ENCODE measurements around the gene PTPRD.

DNA sequence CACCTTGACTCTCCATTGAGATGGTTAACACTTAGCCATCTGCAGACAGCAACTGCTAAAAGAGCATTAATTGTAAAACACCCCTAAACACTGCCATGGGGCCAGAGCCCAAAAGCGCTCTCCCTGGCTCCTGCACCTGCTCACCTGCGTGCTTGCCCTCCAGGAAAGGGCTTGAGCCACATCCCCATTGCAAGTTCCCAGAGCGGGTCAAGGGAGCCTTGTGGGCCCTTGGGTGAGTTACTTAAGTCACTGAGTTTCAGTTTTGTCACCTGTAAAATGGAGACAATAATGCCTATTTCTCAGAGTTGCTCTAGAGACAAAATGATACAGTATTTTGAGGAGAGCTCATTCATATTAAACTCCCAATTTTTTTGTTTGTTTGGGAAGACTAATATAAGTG lies 967.8 kb downstream of the PTPRD start:
- TF ChIP-seq MYNN (tag by site-specific recombination; IDR thresholded peaks at IDR 0.05; ENCODE audit: borderline replicate concordance): no peak
- TF ChIP-seq, protein P1, sequence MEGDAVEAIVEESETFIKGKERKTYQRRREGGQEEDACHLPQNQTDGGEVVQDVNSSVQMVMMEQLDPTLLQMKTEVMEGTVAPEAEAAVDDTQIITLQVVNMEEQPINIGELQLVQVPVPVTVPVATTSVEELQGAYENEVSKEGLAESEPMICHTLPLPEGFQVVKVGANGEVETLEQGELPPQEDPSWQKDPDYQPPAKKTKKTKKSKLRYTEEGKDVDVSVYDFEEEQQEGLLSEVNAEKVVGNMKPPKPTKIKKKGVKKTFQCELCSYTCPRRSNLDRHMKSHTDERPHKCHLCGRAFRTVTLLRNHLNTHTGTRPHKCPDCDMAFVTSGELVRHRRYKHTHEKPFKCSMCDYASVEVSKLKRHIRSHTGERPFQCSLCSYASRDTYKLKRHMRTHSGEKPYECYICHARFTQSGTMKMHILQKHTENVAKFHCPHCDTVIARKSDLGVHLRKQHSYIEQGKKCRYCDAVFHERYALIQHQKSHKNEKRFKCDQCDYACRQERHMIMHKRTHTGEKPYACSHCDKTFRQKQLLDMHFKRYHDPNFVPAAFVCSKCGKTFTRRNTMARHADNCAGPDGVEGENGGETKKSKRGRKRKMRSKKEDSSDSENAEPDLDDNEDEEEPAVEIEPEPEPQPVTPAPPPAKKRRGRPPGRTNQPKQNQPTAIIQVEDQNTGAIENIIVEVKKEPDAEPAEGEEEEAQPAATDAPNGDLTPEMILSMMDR (tag by site-specific recombination; IDR thresholded peaks at IDR 0.05): no peak
- TF ChIP-seq, protein P2, sequence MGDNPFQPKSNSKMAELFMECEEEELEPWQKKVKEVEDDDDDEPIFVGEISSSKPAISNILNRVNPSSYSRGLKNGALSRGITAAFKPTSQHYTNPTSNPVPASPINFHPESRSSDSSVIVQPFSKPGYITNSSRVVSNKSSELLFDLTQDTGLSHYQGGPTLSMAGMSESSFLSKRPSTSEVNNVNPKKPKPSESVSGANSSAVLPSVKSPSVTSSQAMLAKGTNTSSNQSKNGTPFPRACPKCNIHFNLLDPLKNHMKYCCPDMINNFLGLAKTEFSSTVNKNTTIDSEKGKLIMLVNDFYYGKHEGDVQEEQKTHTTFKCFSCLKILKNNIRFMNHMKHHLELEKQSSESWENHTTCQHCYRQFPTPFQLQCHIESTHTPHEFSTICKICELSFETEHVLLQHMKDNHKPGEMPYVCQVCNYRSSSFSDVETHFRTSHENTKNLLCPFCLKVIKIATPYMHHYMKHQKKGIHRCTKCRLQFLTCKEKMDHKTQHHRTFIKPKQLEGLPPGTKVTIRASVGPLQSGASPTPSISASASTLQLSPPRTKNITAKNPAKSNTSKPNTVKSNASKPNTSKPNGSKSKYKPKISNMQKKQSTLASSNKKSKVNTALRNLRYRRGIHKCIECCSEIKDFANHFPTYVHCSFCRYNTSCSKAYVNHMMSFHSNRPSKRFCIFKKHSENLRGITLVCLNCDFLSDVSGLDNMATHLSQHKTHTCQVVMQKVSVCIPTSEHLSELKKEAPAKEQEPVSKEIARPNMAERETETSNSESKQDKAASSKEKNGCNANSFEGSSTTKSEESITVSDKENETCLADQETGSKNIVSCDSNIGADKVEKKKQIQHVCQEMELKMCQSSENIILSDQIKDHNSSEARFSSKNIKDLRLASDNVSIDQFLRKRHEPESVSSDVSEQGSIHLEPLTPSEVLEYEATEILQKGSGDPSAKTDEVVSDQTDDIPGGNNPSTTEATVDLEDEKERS (tag by site-specific recombination; IDR thresholded peaks at IDR 0.05): no peak
- TF ChIP-seq ZFP41 (tag by site-specific recombination; IDR thresholded peaks at IDR 0.05; ENCODE audit: borderline replicate concordance): no peak
- TF ChIP-seq, protein P3, sequence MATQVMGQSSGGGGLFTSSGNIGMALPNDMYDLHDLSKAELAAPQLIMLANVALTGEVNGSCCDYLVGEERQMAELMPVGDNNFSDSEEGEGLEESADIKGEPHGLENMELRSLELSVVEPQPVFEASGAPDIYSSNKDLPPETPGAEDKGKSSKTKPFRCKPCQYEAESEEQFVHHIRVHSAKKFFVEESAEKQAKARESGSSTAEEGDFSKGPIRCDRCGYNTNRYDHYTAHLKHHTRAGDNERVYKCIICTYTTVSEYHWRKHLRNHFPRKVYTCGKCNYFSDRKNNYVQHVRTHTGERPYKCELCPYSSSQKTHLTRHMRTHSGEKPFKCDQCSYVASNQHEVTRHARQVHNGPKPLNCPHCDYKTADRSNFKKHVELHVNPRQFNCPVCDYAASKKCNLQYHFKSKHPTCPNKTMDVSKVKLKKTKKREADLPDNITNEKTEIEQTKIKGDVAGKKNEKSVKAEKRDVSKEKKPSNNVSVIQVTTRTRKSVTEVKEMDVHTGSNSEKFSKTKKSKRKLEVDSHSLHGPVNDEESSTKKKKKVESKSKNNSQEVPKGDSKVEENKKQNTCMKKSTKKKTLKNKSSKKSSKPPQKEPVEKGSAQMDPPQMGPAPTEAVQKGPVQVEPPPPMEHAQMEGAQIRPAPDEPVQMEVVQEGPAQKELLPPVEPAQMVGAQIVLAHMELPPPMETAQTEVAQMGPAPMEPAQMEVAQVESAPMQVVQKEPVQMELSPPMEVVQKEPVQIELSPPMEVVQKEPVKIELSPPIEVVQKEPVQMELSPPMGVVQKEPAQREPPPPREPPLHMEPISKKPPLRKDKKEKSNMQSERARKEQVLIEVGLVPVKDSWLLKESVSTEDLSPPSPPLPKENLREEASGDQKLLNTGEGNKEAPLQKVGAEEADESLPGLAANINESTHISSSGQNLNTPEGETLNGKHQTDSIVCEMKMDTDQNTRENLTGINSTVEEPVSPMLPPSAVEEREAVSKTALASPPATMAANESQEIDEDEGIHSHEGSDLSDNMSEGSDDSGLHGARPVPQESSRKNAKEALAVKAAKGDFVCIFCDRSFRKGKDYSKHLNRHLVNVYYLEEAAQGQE (tag by site-specific recombination; IDR thresholded peaks at IDR 0.05): no peak
- TF ChIP-seq ZEB2 (tag by site-specific recombination; IDR thresholded peaks at IDR 0.05): no peak
- TF ChIP-seq REPIN1 (tag by site-specific recombination; IDR thresholded peaks at IDR 0.05; ENCODE audit: low read depth): no peak
- TF ChIP-seq, protein P4, sequence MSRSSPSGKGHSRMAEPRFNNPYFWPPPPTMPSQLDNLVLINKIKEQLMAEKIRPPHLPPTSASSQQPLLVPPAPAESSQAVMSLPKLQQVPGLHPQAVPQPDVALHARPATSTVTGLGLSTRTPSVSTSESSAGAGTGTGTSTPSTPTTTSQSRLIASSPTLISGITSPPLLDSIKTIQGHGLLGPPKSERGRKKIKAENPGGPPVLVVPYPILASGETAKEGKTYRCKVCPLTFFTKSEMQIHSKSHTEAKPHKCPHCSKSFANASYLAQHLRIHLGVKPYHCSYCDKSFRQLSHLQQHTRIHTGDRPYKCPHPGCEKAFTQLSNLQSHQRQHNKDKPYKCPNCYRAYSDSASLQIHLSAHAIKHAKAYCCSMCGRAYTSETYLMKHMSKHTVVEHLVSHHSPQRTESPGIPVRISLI (tag by site-specific recombination; IDR thresholded peaks at IDR 0.05): no peak
- no peak for TF ChIP-seq ZNF792 (tag by site-specific recombination; IDR thresholded peaks at IDR 0.05)
- TF ChIP-seq ZNF549 (tag by site-specific recombination; IDR thresholded peaks at IDR 0.05): no peak
- TF ChIP-seq ZBTB17 (tag by site-specific recombination; IDR thresholded peaks at IDR 0.05): no peak
- TF ChIP-seq, protein P5, sequence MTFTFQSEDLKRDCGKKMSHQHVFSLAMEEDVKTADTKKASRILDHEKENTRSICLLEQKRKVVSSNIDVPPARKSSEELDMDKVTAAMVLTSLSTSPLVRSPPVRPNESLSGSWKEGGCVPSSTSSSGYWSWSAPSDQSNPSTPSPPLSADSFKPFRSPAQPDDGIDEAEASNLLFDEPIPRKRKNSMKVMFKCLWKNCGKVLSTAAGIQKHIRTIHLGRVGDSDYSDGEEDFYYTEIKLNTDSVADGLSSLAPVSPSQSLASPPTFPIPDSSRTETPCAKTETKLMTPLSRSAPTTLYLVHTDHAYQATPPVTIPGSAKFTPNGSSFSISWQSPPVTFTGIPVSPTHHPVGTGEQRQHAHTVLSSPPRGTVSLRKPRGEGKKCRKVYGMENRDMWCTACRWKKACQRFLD (tag by site-specific recombination; IDR thresholded peaks at IDR 0.05): no peak
